ENCODE measurements around the gene DCAF12.

- TF ChIP-seq POLR2AphosphoS5 (IDR thresholded peaks at IDR 0.05): no peak
- TF ChIP-seq CTCF (IDR thresholded peaks at IDR 0.05): no peak
- TF ChIP-seq POLR2A (IDR thresholded peaks at IDR 0.05; ENCODE audit: low read depth): no peak
Observed at GRCh38 chr9:34072410-34072809, 54.1 kb downstream of the DCAF12 start.

Measured in esophagus muscularis mucosa (tissue), 3 donors.